ENCODE data around the gene DZIP1. TPM values are rescaled to one million over a fixed set of nuclear protein-coding genes. Genes with fewer than 3 reads are reported as not detected.

The DZIP1 gene
- polyA plus RNA-seq, 1 donor (not counting 4 experiments of a cell fraction or from before 2014, with no cell fraction given): 1.4 TPM

DNA sequence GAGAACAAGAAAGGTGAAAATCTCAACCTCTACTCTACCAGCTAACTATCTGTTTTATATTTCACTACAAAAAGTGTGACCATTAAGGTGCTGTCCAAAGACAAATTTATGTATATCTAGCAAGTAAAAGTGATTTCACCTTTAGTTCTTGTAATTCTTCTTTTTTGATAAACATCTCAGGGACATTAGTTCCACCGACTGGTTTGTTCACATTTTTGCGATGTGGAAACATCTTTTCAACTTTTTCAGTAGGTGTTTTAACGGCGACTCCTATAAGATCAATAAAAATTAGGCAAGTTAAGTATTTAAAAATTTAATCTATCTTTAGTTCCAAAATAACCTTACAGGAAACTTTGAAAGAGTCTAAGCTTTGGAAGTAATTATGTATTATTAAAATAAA lies 58.6 kb downstream of the DZIP1 start:
- FAIRE-seq: no peak
- dilution Hi-C loops (cut with MboI; ENCODE audit: extremely low pct_ligation_motif_present, low sequenced_read_pairs): no loop called here
- H3K4me1 ChIP-seq (ENCODE audit: control insufficient read depth, extremely low read depth, insufficient read depth, low read length): peaks cover 8% of the 10 kb centered on the region

GRCh38 chr13:95579303-95579702 lies 65.2 kb downstream of the DZIP1 start:
- no peaks in the 10 kb centered on the region for H3K36me3 ChIP-seq (ENCODE audit: control insufficient read depth in 2 of 2, extremely low read depth in 1 of 2, insufficient read depth in 2 of 2, low read length in 2 of 2)
- no peak overlapping the region for H3K4me3 ChIP-seq (ENCODE audit: control insufficient read depth in 2 of 3, extremely low read depth in 1 of 3, insufficient read depth in 2 of 3, low read depth in 1 of 3, low read length in 3 of 3)
- no peak for FAIRE-seq
- TF ChIP-seq EZH2 (IDR thresholded peaks at IDR 0.05; ENCODE audit: low read length) (no peak), CTCF (optimal IDR thresholded peaks at IDR 0.05 in 1 of 3, IDR thresholded peaks at IDR 0.05 in 1 of 3, conservative IDR thresholded peaks at IDR 0.05 in 1 of 3; ENCODE audit: extremely low read depth in 1 of 3, insufficient read depth in 2 of 3, low read length in 3 of 3) (no peak)
- H3K79me2 ChIP-seq (ENCODE audit: control insufficient read depth, insufficient read depth, low read length): no peaks in the 10 kb centered on the region
- no peaks in the 10 kb centered on the region for H4K20me1 ChIP-seq (ENCODE audit: control insufficient read depth, extremely low read depth, insufficient read depth, low read length)
- no peak overlapping the region for H2AFZ ChIP-seq (ENCODE audit: control insufficient read depth, low read length)
- H3K27ac ChIP-seq (ENCODE audit: control insufficient read depth, insufficient read depth, low read length): no peak overlapping the region
- H3K9me1 ChIP-seq (ENCODE audit: control insufficient read depth, extremely low read depth, insufficient read depth, low read length): no peaks in the 10 kb centered on the region
- no peak overlapping the region for H3K9ac ChIP-seq (ENCODE audit: control insufficient read depth, extremely low read depth, insufficient read depth, low read length)
- H3K27me3 ChIP-seq (ENCODE audit: control insufficient read depth, extremely low read depth, insufficient read depth, low read length): no peaks in the 10 kb centered on the region
- no peak for DNase-seq (ENCODE audit: low read depth, low spot score)
- no peaks in the 10 kb centered on the region for H3K4me1 ChIP-seq (ENCODE audit: control insufficient read depth, extremely low read depth, insufficient read depth, low read length)
- no peak overlapping the region for H3K4me2 ChIP-seq (ENCODE audit: control insufficient read depth, extremely low read depth, insufficient read depth, low read depth, low read length)
- dilution Hi-C loops (cut with MboI; ENCODE audit: extremely low pct_ligation_motif_present, low sequenced_read_pairs): no loop called here
- no peaks in the 10 kb centered on the region for H3K9me3 ChIP-seq (ENCODE audit: control insufficient read depth, low read depth, low read length)

More for the DNA sequence above, 58.6 kb downstream of the DZIP1 start:
- Histone ChIP-seq H3K4me3 (ENCODE audit: control insufficient read depth in 2 of 3, extremely low read depth in 1 of 3, insufficient read depth in 2 of 3, low read depth in 1 of 3, low read length in 3 of 3) (no peak overlapping the region), H3K4me2 (ENCODE audit: control insufficient read depth, extremely low read depth, insufficient read depth, low read depth, low read length) (no peak overlapping the region), H3K27ac (ENCODE audit: control insufficient read depth, insufficient read depth, low read length) (no peak overlapping the region), H4K20me1 (ENCODE audit: control insufficient read depth, extremely low read depth, insufficient read depth, low read length) (no peaks in the 10 kb centered on the region), H3K36me3 (ENCODE audit: control insufficient read depth in 2 of 2, extremely low read depth in 1 of 2, insufficient read depth in 2 of 2, low read length in 2 of 2) (no peaks in the 10 kb centered on the region), H3K79me2 (ENCODE audit: control insufficient read depth, insufficient read depth, low read length) (no peaks in the 10 kb centered on the region), H3K9me1 (ENCODE audit: control insufficient read depth, extremely low read depth, insufficient read depth, low read length) (no peaks in the 10 kb centered on the region), H2AFZ (ENCODE audit: control insufficient read depth, low read length) (no peak overlapping the region), H3K9ac (ENCODE audit: control insufficient read depth, extremely low read depth, insufficient read depth, low read length) (no peak overlapping the region), H3K27me3 (ENCODE audit: control insufficient read depth, extremely low read depth, insufficient read depth, low read length) (no peaks in the 10 kb centered on the region), H3K9me3 (ENCODE audit: control insufficient read depth, low read depth, low read length) (no peaks in the 10 kb centered on the region)
- TF ChIP-seq CTCF (optimal IDR thresholded peaks at IDR 0.05 in 1 of 3, IDR thresholded peaks at IDR 0.05 in 1 of 3, conservative IDR thresholded peaks at IDR 0.05 in 1 of 3; ENCODE audit: extremely low read depth in 1 of 3, insufficient read depth in 2 of 3, low read length in 3 of 3) (no peak), EZH2 (IDR thresholded peaks at IDR 0.05; ENCODE audit: low read length) (no peak)
- no peak for DNase-seq (ENCODE audit: low read depth, low spot score)
